Endometrium (tissue), 2 donors: ENCODE results near the gene IFT22.
"Not testable (repeated sequence)": the region's sequence is repeated elsewhere in the genome, so short reads cannot be mapped to it uniquely, and the experiment has no call there.

Source experiments
- FAIRE-seq: peaks from 2 replicates; lab custom pipeline; 2012; peaks lifted over from hg19 to GRCh38; lab: Jason Lieb, UNC
- donor health status: control.
- donor health status: control.

Gene IFT22

DNA sequence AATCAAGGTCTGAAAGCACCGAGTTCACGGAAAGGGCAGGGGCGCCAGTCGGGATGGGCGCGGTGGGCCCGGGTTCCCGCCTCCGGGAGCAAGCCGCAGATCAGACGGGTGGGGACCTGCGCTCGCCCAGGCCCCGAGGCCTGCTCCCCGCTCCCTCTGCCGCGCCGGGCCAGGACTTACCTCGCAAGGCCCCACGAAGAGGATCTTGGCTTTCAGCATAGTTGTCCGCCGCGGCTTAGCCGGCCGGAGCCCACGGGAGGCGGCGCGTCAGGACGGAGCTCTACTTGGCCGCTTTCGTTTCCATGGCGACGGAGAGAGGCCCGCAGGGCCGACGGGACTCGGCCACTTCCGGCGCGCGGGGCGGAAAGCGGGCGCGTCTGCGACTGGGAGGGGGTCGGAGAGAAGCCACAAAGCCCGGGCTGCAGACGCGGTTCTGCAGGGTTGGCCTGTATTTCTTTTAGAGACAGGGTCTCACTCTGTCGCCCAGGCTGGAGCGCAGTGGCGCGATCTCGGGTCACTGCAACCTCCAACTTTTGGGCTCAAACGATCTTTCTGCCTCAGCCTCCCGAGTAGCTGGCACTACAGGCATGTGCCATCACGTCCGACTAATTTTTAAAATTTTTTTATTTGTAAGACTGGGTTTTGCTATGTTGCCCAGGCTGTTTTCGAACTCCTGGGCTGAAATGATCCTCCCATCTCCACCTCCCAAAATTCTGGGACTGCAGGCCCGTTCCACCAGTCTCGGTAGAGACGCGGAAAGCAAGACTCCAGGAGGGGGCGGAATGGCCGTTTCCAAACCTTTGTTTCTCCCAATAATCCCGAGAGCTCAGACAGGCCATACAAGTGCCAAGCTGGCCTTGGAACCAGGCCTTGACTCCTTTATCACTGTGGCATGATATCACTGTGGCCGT is at the start of gene IFT22:
TSS of gene IFT22 (minus strand) at position 322 of the 911 bp plus-strand sequence. CDS start at position 219, 103 bp downstream.
- no peak for FAIRE-seq

DNA sequence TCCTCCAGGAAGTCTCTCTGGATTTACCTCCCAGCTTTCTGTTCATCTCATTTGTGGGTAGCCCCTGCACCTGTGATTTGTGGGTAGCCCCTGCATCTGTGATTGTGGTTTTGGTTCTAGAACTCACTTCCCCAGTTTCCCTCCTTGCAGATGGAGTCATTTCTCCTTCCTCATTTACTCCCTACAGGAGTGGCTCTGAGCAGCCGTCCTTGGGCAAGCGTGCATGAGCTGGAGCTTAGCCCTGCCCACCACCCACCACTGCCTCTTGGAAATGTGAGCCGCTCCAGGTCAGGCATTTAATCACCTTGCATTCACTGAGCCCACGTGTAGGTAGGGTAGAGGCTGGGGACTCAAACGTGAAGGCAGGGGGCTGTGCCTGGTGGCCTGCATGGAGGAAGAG is 49.2 kb upstream of the IFT22 start:
- no peak for FAIRE-seq

DNA sequence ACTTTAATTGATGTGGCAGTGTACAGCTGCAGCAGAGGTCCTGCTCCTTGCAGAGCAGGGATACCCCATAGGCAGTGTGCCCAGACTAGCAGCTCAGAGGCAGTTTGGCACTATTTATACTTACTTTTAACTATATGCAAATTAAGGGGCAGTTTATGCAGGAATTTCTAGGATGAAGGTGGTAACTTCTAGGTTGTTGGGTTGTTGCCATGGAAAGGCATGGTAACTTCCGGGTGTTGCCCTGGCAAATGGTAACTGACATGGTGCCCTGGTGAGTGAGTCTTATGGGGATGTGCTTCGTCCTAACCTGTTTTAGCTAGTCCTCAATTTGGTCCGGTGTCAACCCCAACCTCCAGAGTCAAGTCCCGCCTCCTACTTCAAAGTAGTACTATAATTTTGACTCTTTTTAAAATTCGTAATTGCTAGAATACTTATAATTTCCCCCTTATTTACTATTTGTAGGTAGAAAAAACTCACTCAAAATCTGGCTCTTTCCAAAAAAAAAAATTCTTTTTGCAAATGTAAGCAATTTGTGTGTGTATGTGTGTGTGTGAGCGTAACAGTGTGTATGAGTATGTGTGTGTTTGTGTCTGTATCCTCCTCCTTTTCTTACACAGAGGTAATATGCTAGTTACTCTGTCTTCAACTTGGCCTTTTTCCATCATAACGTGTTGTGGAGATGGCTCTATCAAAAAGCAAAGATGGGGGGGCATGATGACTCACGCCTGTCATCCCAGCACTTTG is 47.0 kb upstream of the IFT22 start:
- no peak for FAIRE-seq

DNA sequence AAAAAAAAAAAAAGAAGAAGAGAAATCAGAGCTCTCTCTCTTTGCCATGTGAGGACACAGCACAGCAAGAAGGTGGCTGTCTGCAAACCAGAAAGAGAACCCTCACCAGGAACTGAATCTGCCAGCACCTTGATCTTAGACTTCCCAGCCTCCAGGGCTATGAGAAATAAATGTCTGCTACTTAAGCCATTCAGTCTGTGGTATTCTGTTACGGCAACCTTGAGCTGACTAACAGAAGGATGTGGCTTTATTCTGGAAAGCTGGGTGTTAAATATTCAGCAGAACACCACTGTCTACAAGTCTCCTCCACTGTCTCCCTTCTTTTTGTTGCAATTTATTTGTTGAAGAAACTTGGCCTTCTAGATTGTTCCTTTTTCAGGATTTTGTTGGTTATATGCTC is 46.1 kb upstream of the IFT22 start:
- no peak for FAIRE-seq

DNA sequence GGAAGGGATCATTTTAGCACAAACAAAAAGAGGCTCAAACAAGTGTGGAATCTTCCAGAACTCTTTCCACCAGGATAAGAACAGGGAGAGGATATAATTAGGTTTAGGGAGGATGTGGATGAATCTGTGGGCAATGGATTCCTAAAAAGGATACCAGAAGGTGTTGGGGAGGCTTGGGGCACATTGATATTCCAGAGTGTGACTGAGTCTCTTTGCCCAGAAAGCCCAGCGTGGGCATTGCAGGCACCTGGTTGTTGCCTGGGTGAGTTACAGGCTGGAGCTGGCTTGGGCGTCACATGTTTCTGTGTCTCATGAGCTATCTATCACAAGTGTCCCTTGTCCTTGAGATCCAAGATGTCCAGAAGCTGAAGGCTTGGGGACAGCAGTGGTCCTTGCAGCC is 44.3 kb upstream of the IFT22 start:
- FAIRE-seq = no peak

DNA sequence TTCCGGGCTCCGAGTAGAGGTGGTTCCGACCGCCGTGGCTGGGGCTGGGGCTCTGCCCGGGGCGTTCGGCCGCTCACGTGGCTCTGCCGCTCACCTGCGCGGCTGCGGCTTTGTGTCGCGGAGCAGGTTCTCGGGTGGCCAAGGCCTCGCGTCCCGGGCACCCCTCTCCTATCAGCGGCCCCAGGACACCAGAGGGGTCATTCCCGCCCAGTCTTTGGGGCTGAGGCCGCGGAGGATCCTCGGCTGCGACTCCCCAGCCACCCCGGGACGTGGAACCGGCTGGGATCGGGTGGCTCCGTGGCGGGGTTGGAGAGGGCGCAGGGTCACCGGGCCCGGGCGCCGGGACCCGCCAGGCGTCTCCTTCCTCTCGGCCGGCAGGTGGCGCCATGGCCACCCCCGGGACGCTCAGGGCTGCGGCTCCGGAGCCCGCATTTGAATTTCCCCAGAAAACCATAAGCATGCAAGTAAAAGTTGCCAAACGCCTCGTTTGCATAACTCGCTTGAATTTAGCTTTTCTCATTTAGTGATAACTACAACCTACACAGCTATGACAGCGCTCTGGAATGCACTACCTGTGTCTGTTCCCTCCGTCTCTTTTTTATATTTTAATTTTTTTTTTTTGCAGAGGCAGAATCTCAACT is 42.2 kb upstream of the IFT22 start:
- no peak for FAIRE-seq

DNA sequence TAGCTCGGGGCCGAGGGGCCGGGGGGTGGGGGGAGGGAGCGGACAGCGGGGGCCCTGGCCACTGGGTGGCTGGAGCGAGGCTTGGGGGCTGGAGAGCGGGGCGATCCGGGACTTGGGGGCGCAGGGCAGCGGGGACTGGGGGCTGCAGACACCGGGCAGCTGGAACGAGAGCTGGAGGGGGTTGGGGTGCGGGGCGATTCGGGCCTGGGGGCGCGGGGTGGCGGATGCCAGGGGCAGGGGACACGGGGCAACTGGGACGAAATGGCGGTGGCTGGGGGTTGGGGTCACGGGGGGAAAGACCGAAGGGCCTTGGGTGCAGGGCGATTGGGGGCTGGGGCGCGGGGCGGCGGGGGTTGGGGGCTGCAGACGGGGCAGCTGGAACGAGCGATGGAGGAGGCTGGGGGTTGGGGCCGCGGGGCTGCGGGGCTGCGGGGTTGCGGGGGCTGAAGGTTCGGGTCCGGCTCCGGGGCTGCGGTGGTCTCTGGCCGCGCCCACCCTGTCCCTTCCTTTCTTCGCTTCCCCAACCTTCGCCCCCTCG is 41.7 kb upstream of the IFT22 start:
- no peak for FAIRE-seq

DNA sequence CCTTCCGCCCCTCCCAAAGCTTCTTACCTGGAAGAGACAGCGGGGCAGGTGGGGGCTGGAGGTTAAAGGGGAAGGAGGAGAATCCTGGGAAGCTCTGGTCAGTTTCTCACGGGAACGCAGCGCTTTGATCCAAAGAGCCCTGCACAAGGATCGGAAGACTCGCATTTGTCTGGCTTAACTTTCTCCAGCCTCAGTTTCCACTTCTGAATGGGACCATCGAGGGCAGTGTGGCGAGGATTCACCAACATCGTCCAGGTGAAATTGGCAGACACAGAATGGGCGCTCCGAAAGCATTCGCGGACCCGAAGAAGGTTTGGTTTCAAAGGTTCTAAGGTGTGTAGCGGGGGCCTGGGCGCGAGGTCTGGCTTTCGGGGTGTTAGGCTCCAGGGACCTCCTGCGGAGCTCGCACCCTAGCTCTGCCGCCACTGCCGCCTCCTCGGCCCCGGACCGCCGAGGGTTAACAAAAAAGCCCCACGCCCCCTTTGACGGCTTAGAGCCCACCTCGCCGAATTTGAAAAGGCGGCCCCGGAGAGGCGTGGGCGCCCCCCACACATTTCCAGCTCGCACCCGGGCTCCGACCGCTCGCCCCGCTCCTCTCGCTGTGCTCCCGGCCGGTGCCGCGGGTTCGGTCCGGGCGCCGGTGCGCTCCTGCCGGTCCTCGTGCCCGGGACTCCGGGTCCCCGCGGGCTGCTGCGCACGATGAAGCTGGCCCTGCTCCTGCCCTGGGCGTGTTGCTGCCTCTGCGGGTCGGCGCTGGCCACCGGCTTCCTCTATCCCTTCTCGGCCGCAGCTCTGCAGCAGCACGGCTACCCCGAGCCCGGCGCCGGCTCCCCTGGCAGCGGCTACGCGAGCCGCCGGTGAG is 41.0 kb upstream of the IFT22 start, which contains the start of gene COL26A1:
TSS of gene COL26A1 (plus strand) at position 542 of the 862 bp plus-strand sequence. CDS start at position 700, 158 bp downstream.
- no peak for FAIRE-seq

DNA sequence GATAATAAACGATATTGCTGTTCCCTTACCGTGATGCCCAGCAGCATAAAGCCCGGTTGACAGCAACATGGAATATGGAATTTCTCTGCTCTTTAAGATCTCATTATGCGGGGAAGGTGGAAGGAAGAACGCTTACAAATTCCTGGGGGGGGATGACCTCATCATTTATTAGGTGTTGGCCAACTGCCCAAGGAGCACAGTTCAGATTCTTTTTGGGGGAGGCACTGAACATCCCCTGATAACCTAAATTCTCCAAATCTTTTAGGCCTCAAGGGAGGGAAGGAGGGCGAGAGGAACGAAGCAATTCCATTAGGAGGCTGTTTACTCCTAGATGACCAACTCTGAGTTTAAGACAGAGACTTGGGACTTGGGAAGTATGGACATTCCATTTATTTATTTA is 35.8 kb upstream of the IFT22 start:
- FAIRE-seq = no peak

DNA sequence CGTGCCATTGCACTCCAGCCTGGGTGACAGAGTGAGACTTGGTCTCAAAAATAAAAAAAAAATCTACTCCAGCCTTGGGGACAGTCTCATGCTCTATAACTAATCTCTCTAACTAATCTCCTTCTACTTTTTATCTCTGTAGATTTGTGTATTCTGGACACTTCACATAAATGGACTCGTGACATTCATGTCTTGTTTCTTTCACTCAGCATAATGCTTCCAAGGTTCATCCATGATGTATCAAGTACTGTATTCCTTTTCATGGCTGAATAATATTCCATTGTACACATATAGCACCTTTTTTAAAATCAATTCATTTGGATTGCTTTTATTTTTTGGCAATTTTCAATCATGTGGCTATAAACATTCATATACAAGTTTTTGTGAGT is 31.3 kb upstream of the IFT22 start:
- FAIRE-seq = no peak

DNA sequence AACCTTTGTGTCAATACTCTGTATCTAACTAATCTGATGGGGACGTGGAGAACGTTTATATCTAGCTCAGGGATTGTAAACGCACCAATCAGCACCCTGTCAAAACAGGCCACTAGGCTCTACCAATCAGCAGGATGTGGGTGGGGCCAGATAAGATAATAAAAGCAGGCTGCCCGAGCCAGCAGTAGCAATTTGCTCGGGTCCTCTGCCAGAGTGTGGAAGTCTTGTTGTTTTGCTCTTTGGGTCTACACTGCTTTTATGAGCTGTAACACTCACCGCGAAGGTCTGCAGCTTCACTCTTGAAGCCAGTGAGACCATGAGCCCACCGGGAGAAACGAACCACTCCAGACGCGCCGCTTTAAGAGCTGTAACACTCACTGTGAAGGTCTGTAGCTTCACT is 27.7 kb upstream of the IFT22 start:
- not testable (repeated sequence) for FAIRE-seq

DNA sequence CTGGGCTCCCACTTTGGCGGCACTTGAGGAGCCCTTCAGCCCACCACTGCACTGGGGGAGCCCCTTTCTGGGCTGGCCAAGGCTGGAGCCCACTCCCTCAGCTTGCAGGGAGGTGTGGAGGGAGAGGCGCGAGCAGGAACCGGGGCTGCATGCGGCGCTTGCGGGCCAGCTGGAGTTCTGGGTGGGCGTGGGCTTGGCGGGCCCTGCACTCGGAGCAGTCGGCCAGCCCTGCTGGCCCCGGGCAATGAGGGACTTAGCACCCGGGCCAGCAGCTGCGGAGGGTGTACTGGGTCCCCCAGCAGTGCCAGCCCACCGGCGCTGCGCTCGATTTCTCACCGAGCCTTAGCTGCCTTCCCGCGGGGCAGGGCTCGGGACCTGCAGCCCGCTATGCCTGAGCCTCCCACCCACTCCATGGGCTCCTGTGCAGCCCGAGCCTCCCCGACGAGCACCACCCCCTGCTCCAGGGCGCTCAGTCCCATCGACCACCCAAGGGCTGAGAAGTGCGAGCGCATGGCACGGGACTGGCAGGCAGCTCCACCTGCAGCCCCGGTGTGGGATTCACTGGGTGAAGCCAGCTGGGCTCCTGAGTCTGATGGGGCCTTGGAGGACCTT is 26.9 kb upstream of the IFT22 start:
- not testable (repeated sequence) for FAIRE-seq

DNA sequence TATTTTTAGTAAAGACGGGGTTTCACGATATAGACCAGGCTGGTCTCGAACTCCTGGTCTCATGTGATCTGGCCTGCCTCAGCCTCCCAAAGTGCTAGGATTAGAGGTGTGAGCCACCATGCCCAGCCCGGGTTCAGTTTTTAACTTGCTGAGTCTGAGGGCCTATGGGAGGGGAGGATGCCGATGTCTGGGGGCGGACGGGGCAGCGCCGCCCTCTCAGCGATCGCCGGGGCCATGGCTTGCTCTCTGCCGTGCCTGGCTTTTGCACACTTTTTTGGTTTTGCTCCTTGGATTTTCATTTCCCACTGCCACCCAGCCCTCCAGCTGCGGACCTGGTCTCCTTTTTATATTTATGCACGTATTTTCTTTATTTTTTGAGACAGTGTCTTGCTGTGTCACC is 25.9 kb upstream of the IFT22 start:
- FAIRE-seq = no peak

DNA sequence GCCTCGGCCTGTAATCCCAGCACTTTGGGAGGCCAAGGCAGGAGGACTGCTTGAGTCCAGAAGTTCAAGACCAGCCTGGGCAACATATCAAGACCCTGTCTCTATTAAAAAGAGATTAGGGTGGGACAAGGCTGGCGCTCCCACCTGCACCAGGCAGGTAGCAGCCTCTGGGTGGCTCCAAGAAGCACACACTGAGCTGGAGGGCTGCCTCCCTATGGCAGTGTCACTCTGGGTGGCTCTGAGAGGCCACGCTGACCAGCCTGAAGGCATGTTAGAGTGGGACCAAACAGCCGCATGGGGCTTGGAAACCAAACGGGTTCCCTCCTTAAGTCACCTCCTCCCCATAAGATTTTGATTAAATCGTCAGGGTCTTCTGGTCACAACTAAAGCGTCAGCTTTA is 21.3 kb upstream of the IFT22 start:
- FAIRE-seq = no peak

DNA sequence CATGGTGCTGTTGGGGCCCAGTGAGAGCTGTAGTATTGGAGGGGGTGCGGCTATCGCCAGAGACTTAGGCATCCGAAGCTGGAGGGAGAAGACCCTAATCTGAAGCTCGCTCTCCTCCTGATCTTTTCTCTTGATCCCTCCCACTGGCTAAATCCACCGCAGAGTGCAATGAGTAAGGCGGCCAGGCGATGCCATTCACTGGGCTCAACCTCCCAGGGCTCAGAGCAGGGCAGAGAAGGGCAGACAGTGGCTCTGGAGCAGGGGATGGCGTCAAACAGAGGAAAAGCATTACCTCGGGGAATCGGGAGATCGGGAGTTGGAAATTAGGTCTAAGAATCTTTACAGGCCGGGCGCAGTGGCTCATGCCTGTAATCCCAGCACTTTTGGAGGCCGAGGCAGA is 18.8 kb upstream of the IFT22 start:
- no peak for FAIRE-seq

DNA sequence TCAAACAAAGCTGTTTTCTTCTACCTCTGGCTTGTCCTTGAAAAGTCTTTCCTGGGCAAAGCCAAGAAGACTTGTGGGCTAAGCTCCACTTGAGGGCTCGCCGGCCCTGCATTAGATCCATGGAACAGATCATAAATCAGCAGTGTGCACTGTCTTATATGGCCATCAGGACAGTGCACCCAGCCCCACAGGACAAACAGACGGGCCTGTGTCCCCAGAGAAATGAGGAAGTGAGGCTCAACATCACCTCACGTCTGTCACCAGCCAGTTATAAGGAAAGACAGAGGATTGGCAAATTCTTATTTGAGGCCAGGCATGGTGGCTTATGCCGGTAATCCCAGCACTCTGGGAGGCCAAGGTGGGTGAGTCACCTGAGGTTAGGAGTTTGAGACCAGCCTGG is 12.3 kb upstream of the IFT22 start:
- no peak for FAIRE-seq

DNA sequence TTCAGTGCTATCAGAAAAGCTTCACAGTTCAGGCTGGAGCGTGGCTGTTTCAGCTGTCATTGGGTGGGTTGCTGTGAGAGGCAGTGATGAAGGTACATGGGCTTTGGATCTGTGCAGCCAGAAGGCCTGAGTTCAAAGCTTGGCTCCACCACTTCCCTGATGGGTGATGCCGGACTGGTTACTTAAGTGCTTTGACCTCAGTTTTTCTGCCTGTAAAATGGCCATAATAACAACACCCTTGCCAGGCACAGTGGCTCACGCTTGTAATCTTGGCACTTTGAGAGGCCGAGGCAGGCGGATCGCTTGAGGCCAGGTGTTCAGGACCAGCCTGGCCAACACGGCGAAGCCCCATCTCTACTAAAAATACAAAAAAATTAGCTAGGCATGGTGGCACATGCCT is 10.4 kb upstream of the IFT22 start:
- FAIRE-seq = no peak

DNA sequence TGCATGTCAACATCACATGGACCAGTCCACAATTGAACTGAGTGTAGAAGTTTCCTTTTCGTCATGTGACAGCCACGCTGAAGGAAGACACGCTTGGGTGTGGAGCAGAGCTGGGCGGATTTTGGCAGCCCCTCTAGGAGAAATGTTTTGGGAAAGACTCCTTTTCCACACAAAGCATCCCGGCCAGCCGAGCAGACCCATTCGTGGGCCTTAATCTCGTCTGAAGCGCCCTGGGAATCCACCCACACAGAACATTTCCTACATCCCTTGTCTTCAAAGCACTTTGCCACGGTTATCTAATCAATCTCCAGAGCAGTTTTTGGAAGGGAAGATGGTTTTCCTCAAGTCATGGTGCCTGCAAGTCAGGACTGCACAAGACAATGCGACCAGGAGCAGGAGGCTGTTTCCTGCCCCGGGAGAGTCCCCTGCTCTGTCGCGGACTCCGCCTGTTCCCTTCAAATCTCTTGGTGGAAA is 8.4 kb upstream of the IFT22 start:
- FAIRE-seq = no peak

DNA sequence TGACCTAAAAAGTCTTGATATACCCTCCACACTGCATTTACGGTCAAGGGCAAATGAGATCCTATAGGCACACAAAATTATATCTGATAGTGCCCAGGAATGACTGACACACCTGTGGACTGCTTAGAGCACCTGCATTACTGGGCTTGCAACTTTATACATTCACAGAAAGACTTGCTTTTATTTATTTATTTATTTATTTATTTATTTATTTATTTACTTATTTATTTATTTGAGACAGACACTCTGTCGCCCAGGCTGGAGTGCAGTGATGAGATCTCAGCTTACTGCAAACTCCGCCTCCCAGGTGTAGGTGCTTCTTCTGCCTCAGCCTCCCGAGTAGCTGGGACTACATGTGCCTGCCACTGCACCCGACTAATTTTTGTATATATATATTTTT is 6.5 kb upstream of the IFT22 start:
- no peak for FAIRE-seq

DNA sequence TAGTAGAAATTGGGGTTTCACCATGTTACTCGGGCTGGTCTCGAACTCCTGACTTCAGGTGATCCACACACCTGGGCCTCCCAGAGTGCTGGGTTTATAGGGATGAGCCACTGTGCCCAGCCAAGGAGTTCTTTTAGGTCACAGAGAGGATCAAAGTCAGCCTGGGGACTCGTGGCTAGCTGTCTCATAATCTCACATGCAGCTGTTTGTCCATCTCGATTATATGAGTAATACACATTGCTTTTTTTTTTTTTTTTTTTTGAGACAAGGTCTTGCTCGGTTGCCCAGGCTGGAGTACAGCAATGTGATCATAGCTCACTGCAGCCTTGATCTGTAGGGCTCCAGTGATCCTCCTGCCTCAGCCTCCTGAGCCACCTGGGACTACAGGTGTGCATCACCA is 2.2 kb downstream of the IFT22 start:
- FAIRE-seq = no peak

DNA sequence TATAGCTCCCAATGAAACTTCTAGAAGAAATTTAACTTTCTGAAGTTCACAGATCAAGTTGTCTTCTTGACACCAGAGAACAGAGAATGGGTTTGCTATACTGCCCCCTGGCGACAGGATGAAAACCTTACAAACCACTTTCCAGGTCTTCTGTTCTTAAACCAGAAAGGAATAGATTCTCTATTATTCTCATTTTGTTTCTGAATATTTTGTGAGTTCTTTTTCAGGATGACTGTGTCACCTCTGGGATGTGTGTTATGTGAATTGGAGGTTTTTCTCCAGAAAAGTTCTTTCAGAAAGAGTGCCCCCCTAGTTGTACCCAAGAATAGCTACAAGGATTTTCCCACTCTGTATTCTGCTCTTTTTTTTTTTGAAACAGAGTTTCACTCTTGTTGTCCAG is 6.3 kb downstream of the IFT22 start:
- FAIRE-seq = no peak
